Colonic mucosa (tissue), 4 donors: Measurements from ENCODE around the gene ZNF652. TPM values are rescaled to one million over a fixed set of nuclear protein-coding genes. Genes with fewer than 3 reads are reported as not detected.
A peak's percentile ranks its signal among the peaks of the same experiment; 100 is the strongest.
"Not testable (repeated sequence)": the region's sequence is repeated elsewhere in the genome, so short reads cannot be mapped to it uniquely, and the experiment has no call there.

Experiments used
- DNase-seq: peaks from one replicate; pipeline ENCODE4 v3.0.0-alpha.2; 2020
- H3K27ac ChIP-seq: fragments of 200-600 bp; one replicate; pipeline ENCODE4 v1.8.0; 2021
- H3K27me3 ChIP-seq: fragments of 200-600 bp; one replicate; pipeline ENCODE4 v1.8.0; 2021
- H3K36me3 ChIP-seq: fragments of 200-600 bp; one replicate; pipeline ENCODE4 v1.8.0; 2021
- H3K4me1 ChIP-seq: fragments of 200-600 bp; one replicate; pipeline ENCODE4 v1.8.0; 2021; ENCODE audit warnings: mild to moderate bottlenecking
- H3K4me3 ChIP-seq: fragments of 200-600 bp; one replicate; pipeline ENCODE4 v1.8.0; 2021
- H3K9ac ChIP-seq, 2 donors: one replicate each; pipeline ENCODE4 v1.7.0; 2013; ENCODE audit warnings: control low read depth in 2 of 2, low read depth in 2 of 2, low read length in 2 of 2
- H3K9me3 ChIP-seq: fragments of 200-600 bp; one replicate; pipeline ENCODE4 v1.8.0; 2021
- CTCF ChIP-seq: fragments of 200-600 bp; IDR thresholded peaks from one replicate; pipeline ENCODE4 v1.8.0; 2022; ENCODE audit warnings: antibody characterized with exemption, mild to moderate bottlenecking
- intact Hi-C: fragments of 100-400 bp; cut with DNase I; formaldehyde crosslinking; loops from one replicate; pipeline ENCODE4 v1.14.1; 2022
- total RNA-seq, 2 donors: library from RNA; stranded (reverse); fragmentation: NEBNext Ultra II Directional in 1 of 2; extraction: Animal tissue kit (Norgen Biotek cat#: 25700) in 1 of 2; gene quantifications; one replicate each; pipeline ENCODE4 v1.2.1, GENCODE V29; 2021
- donor health status: healthy.
- donor health status: DM: no; HTN: no; CAD: no.
- donor health status: DM: no; HTN: no; CAD: no.

The ZNF652 gene
- total RNA-seq, 2 donors from 2014 or later, result 38.1 to 62.5 TPM

DNA sequence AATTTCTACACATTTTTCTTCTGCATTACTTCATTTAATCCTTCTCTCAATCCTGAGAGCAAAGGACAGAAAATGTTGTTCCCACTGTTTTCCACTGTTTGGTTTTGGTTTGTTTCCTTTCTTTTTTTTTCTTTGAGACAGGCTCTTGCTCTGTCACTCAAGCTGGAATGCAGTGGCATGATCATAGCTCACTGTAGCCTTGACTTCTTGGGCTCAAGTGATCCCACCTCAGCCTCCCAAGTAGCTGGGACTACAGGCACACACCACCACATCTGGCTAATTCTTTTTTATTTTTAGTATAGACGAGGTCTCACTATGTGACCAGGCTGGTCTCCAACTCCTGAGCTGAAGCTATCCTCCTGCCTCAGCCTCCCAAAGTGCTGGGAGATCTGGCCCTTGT lies 7.0 kb upstream of the ZNF652 start:
- no peaks in the 10 kb centered on the region for H3K36me3 ChIP-seq
- H3K4me3 ChIP-seq, result no peak overlapping the region
- TF ChIP-seq CTCF, result no peak
- no peaks in the 10 kb centered on the region for H3K27me3 ChIP-seq
- no peaks in the 10 kb centered on the region for H3K9me3 ChIP-seq
- DNase-seq, result no peak
- intact Hi-C loops, result no loop called here
- no peak overlapping the region for H3K9ac ChIP-seq
- no peak overlapping the region for H3K27ac ChIP-seq
- H3K4me1 ChIP-seq, result no peaks in the 10 kb centered on the region

- Histone ChIP-seq H3K9me3 (no peaks in the 10 kb centered on the region), H3K9ac (no peak overlapping the region), H3K4me1 (no peaks in the 10 kb centered on the region), H3K36me3 (no peaks in the 10 kb centered on the region), H3K27ac (no peak overlapping the region), H3K27me3 (no peaks in the 10 kb centered on the region), H3K4me3 (no peak overlapping the region)
- intact Hi-C loops, result no loop called here
- TF ChIP-seq CTCF, result no peak
- no peak for DNase-seq
These were observed 3.6 kb upstream of the ZNF652 start for GRCh38 chr17:49365667-49366066.

GRCh38 chr17:49365126-49365525 lies 3.1 kb upstream of the ZNF652 start:
- H3K9ac ChIP-seq, DNase-seq, H3K4me1 ChIP-seq, H3K9me3 ChIP-seq, H3K27me3 ChIP-seq, H3K4me3 ChIP-seq, H3K36me3 ChIP-seq, intact Hi-C loops, H3K27ac ChIP-seq: not testable (repeated sequence)

GRCh38 chr17:49364119-49364518 lies 2.1 kb upstream of the ZNF652 start:
- Histone ChIP-seq H3K4me1 (peaks cover 11% of the 10 kb centered on the region), H3K9ac (no peak overlapping the region), H3K27ac (no peak overlapping the region), H3K27me3 (no peaks in the 10 kb centered on the region), H3K4me3 (no peak overlapping the region), H3K36me3 (no peaks in the 10 kb centered on the region), H3K9me3 (no peaks in the 10 kb centered on the region)
- TF ChIP-seq CTCF, result no peak
- intact Hi-C loops, result no loop called here
- no peak for DNase-seq

GRCh38 chr17:49363251-49363650 lies 1.2 kb upstream of the ZNF652 start:
- intact Hi-C loops, result no loop called here
- no peak for DNase-seq
- Histone ChIP-seq H3K27me3 (no peaks in the 10 kb centered on the region), H3K9me3 (no peaks in the 10 kb centered on the region), H3K9ac (no peak overlapping the region), H3K4me1 (peaks cover 14% of the 10 kb centered on the region), H3K27ac (no peak overlapping the region), H3K36me3 (no peaks in the 10 kb centered on the region), H3K4me3 (no peak overlapping the region)
- no peak for TF ChIP-seq CTCF

GRCh38 chr17:49362723-49363117 lies 670 bp upstream of the ZNF652 start:
- Histone ChIP-seq H3K9me3 (no peaks in the 10 kb centered on the region), H3K4me1 (peaks cover 14% of the 10 kb centered on the region), H3K4me3 (peak overlapping the region; percentile 63), H3K36me3 (no peaks in the 10 kb centered on the region), H3K9ac (peak overlapping the region; percentile 57 to 77), H3K27ac (peak overlapping the region; percentile 89), H3K27me3 (no peaks in the 10 kb centered on the region)
- no peak for DNase-seq
- no peak for TF ChIP-seq CTCF
- intact Hi-C loops, result no loop called here
